ENCODE data around the gene KIF3A.
A peak's percentile ranks its signal among the peaks of the same experiment; 100 is the strongest.

KIF3A gene

GRCh38 chr5:132742626-132743025 is 5.3 kb upstream of the KIF3A start:
- no peak for DNase-seq (ENCODE audit: low spot score)
- H3K27ac ChIP-seq, result no peak overlapping the region
- no peak overlapping the region for H3K4me3 ChIP-seq
- no peak for TF ChIP-seq CTCF (IDR thresholded peaks at IDR 0.05)

GRCh38 chr5:132742158-132742557 is 4.8 kb upstream of the KIF3A start:
- Histone ChIP-seq H3K4me3 (no peak overlapping the region), H3K27ac (no peak overlapping the region)
- no peak for TF ChIP-seq CTCF (IDR thresholded peaks at IDR 0.05)

GRCh38 chr5:132739232-132739631 is 1.9 kb upstream of the KIF3A start:
- H3K27ac ChIP-seq, result no peak overlapping the region
- TF ChIP-seq CTCF (IDR thresholded peaks at IDR 0.05), result no peak
- no peak for DNase-seq (ENCODE audit: low spot score)
- no peak overlapping the region for H3K4me3 ChIP-seq

More at GRCh38 chr5:132742158-132742557, 4.8 kb upstream of the KIF3A start:
- no peak for DNase-seq (ENCODE audit: low spot score)

GRCh38 chr5:132737982-132738681 is 786 bp upstream of the KIF3A start:
- TF ChIP-seq CTCF (IDR thresholded peaks at IDR 0.05), result no peak
- Histone ChIP-seq H3K4me3 (peak overlapping the region; percentile 97), H3K27ac (no peak overlapping the region)
- DNase-seq (ENCODE audit: low spot score), result no peak

- Histone ChIP-seq H3K27ac (no peak overlapping the region), H3K4me3 (no peak overlapping the region)
- no peak for TF ChIP-seq CTCF (IDR thresholded peaks at IDR 0.05)
- DNase-seq (ENCODE audit: low spot score), result no peak
Measured at GRCh38 chr5:132734687-132735086, 2.7 kb downstream of the KIF3A start.

- no peak overlapping the region for H3K27ac ChIP-seq
- no peak overlapping the region for H3K4me3 ChIP-seq
- TF ChIP-seq CTCF (IDR thresholded peaks at IDR 0.05), result no peak
- no peak for DNase-seq (ENCODE audit: low spot score)
Measured at GRCh38 chr5:132733499-132734148, 3.7 kb downstream of the KIF3A start.

- no peak for TF ChIP-seq CTCF (IDR thresholded peaks at IDR 0.05)
- H3K27ac ChIP-seq, result no peak overlapping the region
- no peak overlapping the region for H3K4me3 ChIP-seq
- no peak for DNase-seq (ENCODE audit: low spot score)
Measured at GRCh38 chr5:132729896-132730295, 7.5 kb downstream of the KIF3A start.
